DOHH2 (cell line): ENCODE measurements around the gene SLC38A1.

Experiments
- CTCF ChIP-seq: fragments of 200-600 bp; sonication (generic); IDR thresholded peaks from one replicate; pipeline ENCODE4 v1.5.1; 2014; ENCODE audit warnings: antibody characterized with exemption, mild to moderate bottlenecking, low read depth, low read length; ENCODE audit not compliant: poor library complexity, severe bottlenecking
- EZH2phosphoT487 ChIP-seq: fragments of 200-600 bp; sonication (generic); IDR thresholded peaks from 2 replicates; pipeline ENCODE4 v1.6.1; 2017; ENCODE audit warnings: borderline replicate concordance, mild to moderate bottlenecking, antibody characterized with exemption, low read length, moderate library complexity, mixed read lengths

- TF ChIP-seq CTCF (no peak), EZH2phosphoT487 (no peak)
These were observed 110.3 kb downstream of the SLC38A1 start for GRCh38 chr12:46158501-46158900.
